Tibial artery (tissue), 4 donors: Measurements from ENCODE around the gene AKIRIN1.

ENCODE experiments used
- DNase-seq, 2 donors: peaks; one replicate each; pipeline ENCODE4 v3.0.0-alpha.2; 2019
- H3K27ac ChIP-seq, 2 donors: fragments of 200-600 bp; sonication (generic) in 1 of 2; 1 replicate in 1 of 2; 2 replicates in 1 of 2; pipeline ENCODE4 v1.5.1; 2018 to 2019; ENCODE audit warnings: mild to moderate bottlenecking in 1 of 2
- H3K27me3 ChIP-seq, 2 donors: fragments of 200-600 bp; sonication (generic) in 1 of 2; one replicate each; pipeline versions ENCODE4 v1.5.1 to v1.6.0; 2016 to 2019
- H3K36me3 ChIP-seq, 3 donors: fragments of 200-600 bp; sonication (generic) in 2 of 3; one replicate each; pipeline ENCODE4 v1.5.1; 2016 to 2019; ENCODE audit warnings: mild to moderate bottlenecking in 2 of 3
- H3K4me1 ChIP-seq, 4 donors: fragments of 200-600 bp; sonication (generic) in 2 of 4; 1 replicate in 3 of 4; 2 replicates in 1 of 4; pipeline ENCODE4 v1.5.1; 2016 to 2019
- H3K4me3 ChIP-seq, 2 donors: fragments of 200-600 bp; sonication (generic) in 1 of 2; 1 replicate in 1 of 2; 2 replicates in 1 of 2; pipeline ENCODE4 v1.5.1; 2018 to 2019; ENCODE audit warnings: mild to moderate bottlenecking in 2 of 2
- H3K9me3 ChIP-seq, 3 donors: fragments of 200-600 bp; sonication (generic) in 1 of 3; one replicate each; pipeline ENCODE4 v1.5.1; 2016 to 2019
- CTCF ChIP-seq, 2 experiments: fragments of 200-600 bp in 1 of 2; fragments of 450-650 bp in 1 of 2; IDR thresholded peaks; one replicate each; pipeline ENCODE4 v1.5.1; 2017 to 2019; ENCODE audit warnings: antibody characterized with exemption in 2 of 2, mild to moderate bottlenecking in 1 of 2, moderate library complexity in 1 of 2
- intact Hi-C: fragments of 100-400 bp; cut with DNase I; formaldehyde crosslinking; loops from one replicate; pipeline ENCODE4 v1.15.0; 2023; ENCODE audit warnings: low total_unique reads

AKIRIN1 gene

GRCh38 chr1:39026866-39027507 lies 35.9 kb downstream of the AKIRIN1 start:
- H3K27ac ChIP-seq, result peak overlapping the region; percentile 92 to 96
- TF ChIP-seq CTCF (IDR thresholded peaks at IDR 0.05), result no peak
- H3K9me3 ChIP-seq, result no peaks in the 10 kb centered on the region
- intact Hi-C loops, result no loop called here
- no peaks in the 10 kb centered on the region for H3K27me3 ChIP-seq
- peaks cover 25 to 36% (median 34%) of the 10 kb centered on the region in 3 donors for H3K36me3 ChIP-seq
- no peak for DNase-seq
- H3K4me1 ChIP-seq, result peaks cover 0 to 17% (median 8%) of the 10 kb centered on the region in 4 donors
- peak overlapping the region; percentile 64 to 75 for H3K4me3 ChIP-seq

- peaks cover 63 to 96% (median 89%) of the 10 kb centered on the region in 3 donors for H3K36me3 ChIP-seq
- H3K27me3 ChIP-seq, result no peaks in the 10 kb centered on the region
- peaks cover 0 to 3% (median 0%) of the 10 kb centered on the region in 4 donors for H3K4me1 ChIP-seq
- intact Hi-C loops, result no loop called here
- no peak overlapping the region for H3K27ac ChIP-seq
- no peak for TF ChIP-seq CTCF (IDR thresholded peaks at IDR 0.05)
- H3K9me3 ChIP-seq, result no peaks in the 10 kb centered on the region
- peak in 1 of 2 donors; percentile 17 for DNase-seq
- H3K4me3 ChIP-seq, result no peak overlapping the region
Measured at GRCh38 chr1:39034114-39034654, 43.1 kb downstream of the AKIRIN1 start.

- Histone ChIP-seq H3K9me3 (no peaks in the 10 kb centered on the region), H3K36me3 (peaks cover 49 to 85% (median 75%) of the 10 kb centered on the region in 3 donors), H3K4me1 (peaks cover 0 to 3% (median 0%) of the 10 kb centered on the region in 4 donors), H3K27ac (no peak overlapping the region), H3K27me3 (no peaks in the 10 kb centered on the region), H3K4me3 (no peak overlapping the region)
- DNase-seq, result peak in 1 of 2 donors; percentile 23
- TF ChIP-seq CTCF (IDR thresholded peaks at IDR 0.05), result no peak
- intact Hi-C loops, result no loop called here
Measured at GRCh38 chr1:39036678-39037077, 45.6 kb downstream of the AKIRIN1 start.

- H3K4me3 ChIP-seq, result no peak overlapping the region
- no peaks in the 10 kb centered on the region for H3K27me3 ChIP-seq
- H3K9me3 ChIP-seq, result no peaks in the 10 kb centered on the region
- no peak for DNase-seq
- no peak overlapping the region for H3K27ac ChIP-seq
- TF ChIP-seq CTCF (IDR thresholded peaks at IDR 0.05), result no peak
- intact Hi-C loops, result no loop called here
- peaks cover 8 to 62% (median 29%) of the 10 kb centered on the region in 3 donors for H3K36me3 ChIP-seq
- peaks cover 0 to 22% (median 9%) of the 10 kb centered on the region in 4 donors for H3K4me1 ChIP-seq
Measured at GRCh38 chr1:39043513-39043912, 52.4 kb downstream of the AKIRIN1 start.

- Histone ChIP-seq H3K9me3 (no peaks in the 10 kb centered on the region), H3K36me3 (peaks cover 8 to 57% (median 26%) of the 10 kb centered on the region in 3 donors), H3K27me3 (no peaks in the 10 kb centered on the region), H3K27ac (no peak overlapping the region), H3K4me3 (no peak overlapping the region), H3K4me1 (peaks cover 0 to 25% (median 9%) of the 10 kb centered on the region in 4 donors)
- no peak for TF ChIP-seq CTCF (IDR thresholded peaks at IDR 0.05)
- DNase-seq, result peak in 1 of 2 donors; percentile 35
- intact Hi-C loops, result no loop called here
Measured at GRCh38 chr1:39044762-39045161, 53.7 kb downstream of the AKIRIN1 start.
